Measurements from ENCODE around the gene CCNK. TPM values are rescaled to one million over a fixed set of nuclear protein-coding genes. Genes with fewer than 3 reads are reported as not detected.

Gene CCNK
- total and polyA plus RNA-seq, 4 donors, result 17.0 to 91.9 (median 33.5) TPM

GRCh38 chr14:99472937-99473336 is 8.3 kb upstream of the CCNK start:
- Histone ChIP-seq H3K27ac (ENCODE audit: low read depth in 1 of 2, low read length in 1 of 2) (no peak overlapping the region), H3K4me1 (ENCODE audit: control insufficient read depth in 5 of 5, insufficient read depth in 5 of 5, low read length in 5 of 5) (peaks cover 0 to 11% (median 9%) of the 10 kb centered on the region in 5 donors), H3K4me3 (no peak overlapping the region), H3K27me3 (ENCODE audit: control insufficient read depth in 3 of 3, insufficient read depth in 3 of 3, low read length in 2 of 3) (no peaks in the 10 kb centered on the region), H3K9me3 (ENCODE audit: control insufficient read depth in 4 of 4, insufficient read depth in 3 of 4, low read length in 3 of 4) (no peaks in the 10 kb centered on the region), H3K36me3 (ENCODE audit: control insufficient read depth in 4 of 4, insufficient read depth in 4 of 4, low read length in 4 of 4) (no peaks in the 10 kb centered on the region), H3K9ac (ENCODE audit: insufficient read depth in 1 of 2, low read length in 2 of 2) (no peak overlapping the region)
- ATAC-seq (ENCODE audit: insufficient read depth, low FRiP score) (no peak), DNase-seq (no peak)
- 83 to 88% methylated on average over 4 of the region's 4 CpGs for WGBS, 2 donors
- no peak for TF ChIP-seq CTCF (IDR thresholded peaks at IDR 0.05; ENCODE audit: control extremely low read depth, extremely low read depth)

- H3K27ac ChIP-seq (ENCODE audit: low read depth in 1 of 2, low read length in 1 of 2), result no peak overlapping the region
- H3K36me3 ChIP-seq (ENCODE audit: control insufficient read depth in 4 of 4, insufficient read depth in 4 of 4, low read length in 4 of 4), result no peaks in the 10 kb centered on the region
- TF ChIP-seq CTCF (IDR thresholded peaks at IDR 0.05; ENCODE audit: control extremely low read depth, extremely low read depth), result no peak
- no peaks in the 10 kb centered on the region for H3K27me3 ChIP-seq (ENCODE audit: control insufficient read depth in 3 of 3, insufficient read depth in 3 of 3, low read length in 2 of 3)
- H3K9ac ChIP-seq (ENCODE audit: insufficient read depth in 1 of 2, low read length in 2 of 2), result no peak overlapping the region
- H3K9me3 ChIP-seq (ENCODE audit: control insufficient read depth in 4 of 4, insufficient read depth in 3 of 4, low read length in 3 of 4), result no peaks in the 10 kb centered on the region
- WGBS, 2 donors, result 61 to 74% methylated on average over 3 of the region's 3 CpGs
- DNase-seq (no peak), ATAC-seq (ENCODE audit: insufficient read depth, low FRiP score) (no peak)
- H3K4me3 ChIP-seq, result no peak overlapping the region
- H3K4me1 ChIP-seq (ENCODE audit: control insufficient read depth in 5 of 5, insufficient read depth in 5 of 5, low read length in 5 of 5), result peaks cover 4 to 9% (median 9%) of the 10 kb centered on the region in 5 donors
Observed at GRCh38 chr14:99473458-99473857, 7.8 kb upstream of the CCNK start.

GRCh38 chr14:99475179-99475578 is 6.0 kb upstream of the CCNK start:
- Histone ChIP-seq H3K4me3 (no peak overlapping the region), H3K27me3 (ENCODE audit: control insufficient read depth in 3 of 3, insufficient read depth in 3 of 3, low read length in 2 of 3) (no peaks in the 10 kb centered on the region), H3K9me3 (ENCODE audit: control insufficient read depth in 4 of 4, insufficient read depth in 3 of 4, low read length in 3 of 4) (no peaks in the 10 kb centered on the region), H3K27ac (ENCODE audit: low read depth in 1 of 2, low read length in 1 of 2) (no peak overlapping the region), H3K36me3 (ENCODE audit: control insufficient read depth in 4 of 4, insufficient read depth in 4 of 4, low read length in 4 of 4) (no peaks in the 10 kb centered on the region), H3K9ac (ENCODE audit: insufficient read depth in 1 of 2, low read length in 2 of 2) (no peak overlapping the region), H3K4me1 (ENCODE audit: control insufficient read depth in 5 of 5, insufficient read depth in 5 of 5, low read length in 5 of 5) (peaks cover 7 to 20% (median 15%) of the 10 kb centered on the region in 5 donors)
- ATAC-seq (ENCODE audit: insufficient read depth, low FRiP score), result no peak
- peak in 2 of 3 donors; percentile 26 to 46 for DNase-seq
- TF ChIP-seq CTCF (IDR thresholded peaks at IDR 0.05; ENCODE audit: control extremely low read depth, extremely low read depth), result no peak
- WGBS, 2 donors, result 61 to 81% methylated on average over 9 of the region's 9 CpGs

GRCh38 chr14:99475660-99476059 is 5.5 kb upstream of the CCNK start:
- no peaks in the 10 kb centered on the region for H3K9me3 ChIP-seq (ENCODE audit: control insufficient read depth in 4 of 4, insufficient read depth in 3 of 4, low read length in 3 of 4)
- no peak for TF ChIP-seq CTCF (IDR thresholded peaks at IDR 0.05; ENCODE audit: control extremely low read depth, extremely low read depth)
- DNase-seq (no peak), ATAC-seq (ENCODE audit: insufficient read depth, low FRiP score) (no peak)
- H3K27ac ChIP-seq (ENCODE audit: low read depth in 1 of 2, low read length in 1 of 2), result no peak overlapping the region
- H3K4me3 ChIP-seq, result no peak overlapping the region
- no peak overlapping the region for H3K9ac ChIP-seq (ENCODE audit: insufficient read depth in 1 of 2, low read length in 2 of 2)
- H3K27me3 ChIP-seq (ENCODE audit: control insufficient read depth in 3 of 3, insufficient read depth in 3 of 3, low read length in 2 of 3), result no peaks in the 10 kb centered on the region
- H3K36me3 ChIP-seq (ENCODE audit: control insufficient read depth in 4 of 4, insufficient read depth in 4 of 4, low read length in 4 of 4), result no peaks in the 10 kb centered on the region
- peaks cover 7 to 20% (median 15%) of the 10 kb centered on the region in 5 donors for H3K4me1 ChIP-seq (ENCODE audit: control insufficient read depth in 5 of 5, insufficient read depth in 5 of 5, low read length in 5 of 5)
- WGBS, 2 donors, result 87 to 95% methylated on average over 2 of the region's 2 CpGs
